ENCODE data around the gene MATN3.
"Not testable (repeated sequence)": the region's sequence is repeated elsewhere in the genome, so short reads cannot be mapped to it uniquely, and the experiment has no call there.

MATN3 gene

GRCh38 chr2:20012282-20013125 lies at the start of gene MATN3:
MATN3 (minus strand) TSS chr2:20012668; CDS start chr2:20012631, 37 bp downstream.
- no peak for DNase-seq

DNA sequence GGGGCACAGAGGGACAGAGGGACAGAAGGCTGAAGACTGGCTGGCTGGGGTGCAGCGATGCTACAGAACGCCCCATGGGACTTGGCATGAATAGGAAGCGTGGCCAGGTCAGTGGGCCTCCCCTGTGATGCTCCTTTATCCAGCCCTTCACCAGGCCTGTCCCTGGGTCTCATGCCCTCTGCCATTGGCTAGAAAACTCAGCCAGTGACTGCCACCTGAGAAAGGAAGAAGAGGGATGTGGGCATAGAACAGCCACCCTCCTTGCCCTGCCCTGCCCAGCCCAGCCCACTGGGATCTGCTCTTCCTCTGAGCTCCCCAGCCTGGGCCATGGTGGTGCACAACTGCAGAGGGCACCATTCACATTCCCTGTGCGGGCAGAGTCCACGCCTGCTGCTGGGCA lies 49.5 kb upstream of the MATN3 start:
- no peak for DNase-seq

DNA sequence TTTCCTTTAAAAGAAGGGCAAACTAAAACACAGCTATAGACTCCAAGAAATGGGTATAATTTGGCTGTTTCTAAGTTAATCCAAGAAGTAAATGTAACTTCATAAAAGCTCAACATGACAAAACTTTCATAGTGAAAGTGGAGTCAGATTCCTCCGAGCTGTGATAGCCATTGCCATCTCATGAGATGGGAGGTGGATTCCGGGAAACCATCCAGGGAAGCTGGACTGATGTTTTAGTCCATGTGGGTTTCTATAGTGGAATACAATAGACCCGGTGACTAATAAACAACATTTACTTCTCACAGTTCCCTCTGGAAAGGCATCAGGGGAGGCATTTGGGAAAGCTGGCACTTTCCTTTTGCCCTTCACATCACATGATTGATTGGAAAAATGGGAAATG lies 49.0 kb upstream of the MATN3 start:
- no peak for DNase-seq

GRCh38 chr2:20060106-20060505 lies 47.6 kb upstream of the MATN3 start:
- DNase-seq, result no peak

DNA sequence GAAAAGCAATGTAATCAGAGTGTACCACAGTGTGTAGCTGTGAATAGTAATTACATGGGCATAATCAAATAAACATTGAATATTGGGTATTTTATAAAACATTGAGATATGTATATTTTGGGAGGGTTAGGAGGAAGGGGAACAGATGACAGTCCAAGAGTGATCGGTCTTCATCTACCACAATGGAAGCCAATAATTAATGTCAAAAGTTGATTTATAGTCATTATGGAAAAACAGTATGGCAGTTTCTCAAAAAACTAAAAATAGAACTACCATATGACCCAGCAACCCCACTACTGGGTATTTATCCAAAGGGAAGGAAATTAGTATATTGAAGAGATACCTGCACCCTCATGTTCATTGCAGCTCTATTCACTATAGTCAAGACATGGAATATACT lies 44.8 kb upstream of the MATN3 start:
- DNase-seq, result no peak

DNA sequence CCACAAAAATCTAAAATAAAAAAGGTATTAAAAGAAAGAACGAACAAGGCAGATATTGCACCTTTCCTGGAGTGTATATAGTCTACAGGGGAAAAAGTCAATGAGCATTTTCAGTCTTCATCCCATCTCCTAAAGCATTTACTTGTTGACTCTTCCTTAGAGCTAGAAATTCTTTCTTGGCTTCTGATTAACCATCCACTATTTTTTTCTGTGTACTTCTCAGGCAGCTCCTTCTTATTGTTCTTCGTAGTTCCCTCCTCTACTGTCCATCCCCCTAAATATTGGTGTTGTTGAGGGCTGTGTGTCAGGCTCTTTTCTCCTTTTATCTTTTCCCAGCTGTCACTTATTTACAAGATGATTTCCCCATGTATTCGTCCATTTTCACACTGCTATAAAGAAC lies 42.5 kb upstream of the MATN3 start:
- no peak for DNase-seq

- no peak for DNase-seq
Observed at GRCh38 chr2:20054119-20054518, 41.7 kb upstream of the MATN3 start.

GRCh38 chr2:20052861-20053281 lies 40.4 kb upstream of the MATN3 start:
- DNase-seq, result peak; percentile 22

- no peak for DNase-seq
Observed at GRCh38 chr2:20052229-20052851, 39.9 kb upstream of the MATN3 start.

GRCh38 chr2:20051532-20052228 lies 39.2 kb upstream of the MATN3 start, which contains the start of gene LAPTM4A:
LAPTM4A (minus strand) TSS chr2:20051628; CDS start chr2:20051520, 108 bp downstream.
- DNase-seq, result peak; percentile 97

DNA sequence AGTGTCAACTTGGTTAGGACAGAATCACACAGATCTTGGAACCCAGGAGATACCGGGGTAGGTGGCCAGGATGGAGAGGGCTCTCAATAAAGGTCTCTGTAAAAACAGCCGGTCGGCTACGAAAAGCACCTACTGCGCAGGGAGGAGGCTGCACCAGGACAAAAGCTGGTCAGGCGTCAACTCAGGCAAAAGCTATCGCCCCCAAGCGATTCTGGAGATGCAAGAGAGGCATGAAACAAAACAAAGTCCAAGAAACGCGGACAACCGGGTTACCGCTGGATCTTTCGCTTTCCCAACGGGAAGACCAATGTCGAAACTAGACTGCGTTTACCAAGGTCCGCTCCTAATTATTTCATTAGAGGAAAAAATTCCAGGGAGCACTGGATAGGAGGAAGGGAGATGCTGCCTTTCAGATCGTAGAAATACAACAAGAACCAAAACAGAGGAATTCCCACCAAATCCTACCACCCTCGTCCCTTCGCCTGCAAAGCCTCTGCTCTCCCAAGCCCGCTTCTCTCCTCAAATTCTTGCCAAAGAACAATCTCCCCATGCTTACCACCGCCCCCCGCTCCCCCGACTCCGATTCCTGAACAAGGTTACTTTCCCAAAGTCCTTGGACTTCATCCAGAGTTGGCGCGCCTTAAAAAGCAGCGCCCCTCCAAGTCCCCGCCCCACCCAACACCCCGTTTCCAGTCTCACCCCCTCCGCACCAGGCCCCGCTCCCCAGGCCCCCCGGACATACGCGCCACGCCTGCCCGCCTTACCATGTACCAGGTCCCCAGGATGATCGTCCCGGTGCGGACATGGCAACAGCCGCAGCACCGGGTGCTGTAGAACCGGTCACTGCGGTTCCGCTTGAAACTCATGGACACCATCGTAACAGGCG lies 38.4 kb upstream of the MATN3 start:
- no peak for DNase-seq

DNA sequence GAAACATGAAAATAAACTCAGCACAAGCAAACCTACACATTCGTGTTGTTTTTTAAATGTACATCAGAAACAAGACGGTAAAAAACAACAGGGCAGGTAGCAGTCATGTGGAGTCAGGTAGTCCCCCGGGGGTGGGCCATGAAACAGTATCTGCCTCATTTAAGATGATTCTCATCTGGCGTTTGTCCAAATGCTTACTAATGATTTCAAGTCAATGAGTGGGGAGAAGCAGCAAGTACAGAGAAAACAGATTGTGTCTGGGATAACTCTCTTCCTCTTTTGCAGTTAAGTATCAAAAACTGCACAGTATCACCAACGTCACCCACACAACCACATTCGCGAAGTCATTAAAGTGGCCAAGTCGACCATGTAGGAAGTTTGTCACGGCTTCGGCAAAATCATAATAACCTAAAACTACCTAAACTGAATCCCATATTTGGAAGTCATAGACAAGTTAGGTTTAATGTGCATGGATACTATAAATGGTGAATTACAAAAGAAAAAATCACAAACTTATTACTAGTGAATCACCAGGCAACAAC lies 37.7 kb upstream of the MATN3 start:
- DNase-seq, result no peak

DNA sequence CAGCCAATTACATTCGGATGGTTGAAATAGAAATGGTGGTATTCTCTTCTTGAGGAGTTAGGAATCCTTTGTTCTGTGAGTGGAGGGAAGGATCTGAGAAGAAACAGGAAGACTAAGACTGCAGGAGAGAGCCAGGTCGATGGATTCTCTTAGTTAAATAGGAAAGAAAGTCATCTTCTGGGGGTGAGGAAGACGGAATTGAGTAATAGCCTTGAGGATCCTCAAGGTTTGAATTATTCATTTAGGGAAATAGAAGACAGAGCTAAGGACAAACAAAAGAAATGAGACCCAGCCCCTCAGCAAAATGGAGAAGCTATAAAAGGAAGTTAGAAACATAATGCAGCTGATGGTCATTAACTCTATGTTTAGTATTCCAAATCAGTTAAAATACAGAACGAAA lies 37.2 kb upstream of the MATN3 start:
- no peak for DNase-seq

- no peak for DNase-seq
Observed at GRCh38 chr2:20048488-20049448, 36.3 kb upstream of the MATN3 start.

- not testable (repeated sequence) for DNase-seq
Observed at GRCh38 chr2:20045712-20046292, 33.3 kb upstream of the MATN3 start.

DNA sequence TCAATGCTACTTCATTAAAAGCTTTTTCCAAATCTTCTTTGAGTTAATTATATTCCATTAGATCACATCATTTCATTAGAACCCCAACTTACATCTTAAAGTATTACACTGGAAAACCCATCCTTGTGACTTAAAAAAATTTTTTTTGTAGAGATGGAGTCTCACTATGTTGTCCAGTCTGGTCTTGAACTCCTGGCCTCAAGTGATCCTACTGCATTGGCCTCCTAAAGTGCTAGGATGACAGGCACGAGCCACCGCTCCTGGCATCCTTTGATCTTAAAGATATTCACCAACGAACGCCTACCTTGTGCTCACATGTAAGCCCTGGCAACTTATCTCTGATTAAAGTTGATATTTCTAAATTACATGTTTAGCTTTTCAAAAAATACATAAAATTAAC lies 32.3 kb upstream of the MATN3 start:
- no peak for DNase-seq

GRCh38 chr2:20042531-20042930 lies 30.1 kb upstream of the MATN3 start:
- DNase-seq, result no peak

DNA sequence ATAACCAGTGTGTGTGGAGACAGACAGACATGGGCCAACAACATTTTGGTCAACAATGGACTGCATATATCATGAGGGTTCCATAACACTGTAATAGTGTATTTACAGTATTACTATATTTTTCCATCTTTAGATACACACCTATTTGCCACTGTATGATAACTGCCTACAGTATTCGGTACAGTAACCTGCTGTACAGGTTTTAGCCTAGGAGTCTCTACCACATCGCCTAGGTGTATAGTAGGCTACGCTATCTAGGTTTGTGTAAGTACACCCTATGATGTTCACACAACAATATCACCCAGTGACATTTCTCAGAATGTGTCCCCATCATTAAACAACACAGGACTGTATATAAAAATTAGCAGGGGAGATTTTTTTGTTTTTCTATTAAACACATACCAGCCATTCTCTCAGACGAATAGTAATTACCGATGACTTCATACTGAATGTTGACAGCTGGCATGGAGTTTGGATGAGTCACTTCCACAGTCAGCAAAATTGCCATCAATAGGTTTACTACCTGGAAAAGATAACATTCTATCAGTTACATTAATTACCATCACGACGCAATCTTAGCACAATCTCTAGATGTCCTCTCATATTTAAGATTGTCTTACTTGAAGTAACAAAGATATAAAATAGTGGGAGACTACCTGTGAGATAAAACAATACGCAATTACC lies 28.2 kb upstream of the MATN3 start:
- no peak for DNase-seq

DNA sequence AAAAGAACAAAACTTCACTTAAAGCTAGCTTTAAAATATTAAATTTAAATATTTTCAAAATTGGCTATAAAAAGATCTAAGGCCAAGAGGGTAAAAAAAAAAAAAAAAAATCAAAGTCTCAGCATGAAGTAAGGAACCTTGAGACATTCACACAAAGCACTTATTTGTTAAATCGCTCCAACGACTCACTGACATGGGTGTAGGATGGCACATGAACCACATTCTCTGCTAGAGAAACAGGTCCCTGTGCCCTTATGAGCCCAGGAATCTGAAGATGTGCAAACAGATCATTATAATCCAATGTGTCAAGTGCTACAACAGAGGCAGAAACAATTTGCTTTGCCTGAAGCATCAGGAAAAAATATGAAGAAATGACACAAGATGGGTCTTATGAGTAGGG lies 25.2 kb upstream of the MATN3 start:
- DNase-seq, result no peak

All from NCI-H1092 (cell line).